COLO668 (cell line): ENCODE results near the gene FTCDNL1.

Experiments
- DNase-seq: peaks from one replicate; lab custom pipeline; 2025; ENCODE audit not compliant: unreplicated experiment; lab: John Stamatoyannopoulos, UW

Gene FTCDNL1

DNA sequence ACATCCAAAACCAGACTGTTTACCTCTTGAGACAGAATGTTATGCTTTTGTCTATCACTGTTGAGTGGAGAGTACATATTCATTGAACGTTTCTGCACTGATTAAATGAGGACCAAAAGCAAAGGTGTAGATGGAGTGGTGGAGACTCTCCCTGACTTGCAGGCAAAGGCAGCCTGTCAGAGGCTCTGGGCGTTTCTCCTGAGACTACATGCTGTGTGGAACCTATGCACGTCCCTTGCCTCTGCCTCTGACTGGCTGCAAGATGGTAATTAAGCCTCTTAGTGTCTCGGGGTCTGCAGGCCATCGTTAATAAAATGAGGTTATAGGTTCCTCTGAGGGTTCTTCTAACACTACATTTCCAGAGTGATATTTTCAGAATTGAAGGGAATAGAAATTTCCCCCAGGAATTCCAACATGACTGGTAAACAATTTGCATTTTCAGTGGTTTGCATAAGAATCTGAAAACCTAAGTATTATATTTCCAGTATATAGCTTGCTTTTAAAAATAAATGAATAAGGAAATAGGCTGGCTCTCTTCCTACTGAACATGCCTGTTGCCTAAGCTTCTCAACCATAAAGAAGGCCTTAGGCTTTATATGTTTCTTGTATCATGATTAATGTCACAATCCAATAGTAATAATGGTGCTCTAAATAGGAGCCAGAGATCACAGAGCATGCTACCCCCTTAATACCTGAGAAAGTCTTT, 107.4 kb downstream of the FTCDNL1 start:
- no peak for DNase-seq

DNA sequence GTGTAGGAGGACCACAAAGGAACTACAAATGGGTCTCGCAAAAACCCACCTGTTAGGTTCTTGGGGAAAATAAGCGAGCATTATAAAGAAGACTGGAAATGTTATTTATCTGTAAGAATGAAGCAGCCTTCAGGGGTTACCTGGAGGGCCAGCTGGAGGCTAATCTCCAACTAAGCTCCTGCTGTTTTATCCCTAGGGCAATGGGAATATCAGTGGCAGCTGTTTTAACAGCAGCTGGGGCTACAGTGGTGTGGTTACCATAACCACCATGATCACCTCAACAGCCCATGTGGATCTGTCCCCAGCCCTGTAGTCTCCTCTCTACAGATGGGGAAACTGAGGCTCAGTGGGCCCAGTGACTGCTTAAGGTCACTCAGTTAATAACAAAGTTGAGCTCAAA, 108.1 kb downstream of the FTCDNL1 start:
- DNase-seq = peak; percentile 14

DNA sequence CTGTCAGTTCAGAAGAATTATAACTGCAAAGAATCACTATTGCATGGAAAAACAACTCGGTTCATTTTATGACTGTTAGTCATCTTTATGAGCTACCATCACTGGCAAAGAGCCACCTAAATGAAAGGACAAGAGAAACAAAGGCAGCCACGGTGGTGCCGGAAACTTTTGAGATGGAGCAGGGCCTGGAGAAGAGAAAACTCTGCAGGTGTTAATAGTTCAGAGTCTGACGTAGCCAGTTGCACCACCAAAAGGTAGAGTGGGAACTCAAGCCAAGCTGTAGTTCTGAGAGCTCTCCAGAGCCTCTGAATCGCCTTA, 110.9 kb downstream of the FTCDNL1 start:
- no peak for DNase-seq

DNA sequence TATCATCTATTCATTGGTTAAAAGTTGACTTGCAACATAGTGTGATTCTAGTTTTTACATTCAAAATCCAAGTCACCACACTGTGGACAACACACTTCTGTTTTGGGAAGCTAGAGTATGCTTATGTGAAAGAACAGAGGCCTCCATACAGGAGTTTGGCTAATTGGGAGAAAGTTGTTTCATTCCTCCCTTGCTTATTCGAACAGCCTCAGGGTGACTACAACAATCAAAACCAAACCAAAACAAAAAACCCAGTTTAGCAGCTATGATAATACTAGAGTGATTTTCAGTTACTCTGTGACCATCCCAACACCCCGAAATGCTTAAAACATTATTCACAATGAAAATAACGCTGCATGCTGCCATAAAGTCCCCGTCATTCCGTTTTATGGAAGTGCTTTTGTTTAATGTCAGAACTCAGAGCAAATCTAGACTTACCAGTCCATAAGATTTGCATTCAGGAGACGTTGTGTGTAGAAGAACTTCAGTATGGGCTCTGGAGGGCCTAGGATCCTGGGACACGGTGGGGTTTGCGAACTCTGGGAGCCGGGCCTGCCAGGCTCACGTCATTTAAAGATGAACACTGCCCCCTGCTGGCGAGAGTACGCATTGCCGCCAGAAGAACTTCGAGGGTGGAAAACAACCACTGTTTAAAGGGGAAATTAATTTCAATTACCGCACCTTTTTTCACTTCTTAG, 111.4 kb downstream of the FTCDNL1 start:
- peak; percentile 66 for DNase-seq

DNA sequence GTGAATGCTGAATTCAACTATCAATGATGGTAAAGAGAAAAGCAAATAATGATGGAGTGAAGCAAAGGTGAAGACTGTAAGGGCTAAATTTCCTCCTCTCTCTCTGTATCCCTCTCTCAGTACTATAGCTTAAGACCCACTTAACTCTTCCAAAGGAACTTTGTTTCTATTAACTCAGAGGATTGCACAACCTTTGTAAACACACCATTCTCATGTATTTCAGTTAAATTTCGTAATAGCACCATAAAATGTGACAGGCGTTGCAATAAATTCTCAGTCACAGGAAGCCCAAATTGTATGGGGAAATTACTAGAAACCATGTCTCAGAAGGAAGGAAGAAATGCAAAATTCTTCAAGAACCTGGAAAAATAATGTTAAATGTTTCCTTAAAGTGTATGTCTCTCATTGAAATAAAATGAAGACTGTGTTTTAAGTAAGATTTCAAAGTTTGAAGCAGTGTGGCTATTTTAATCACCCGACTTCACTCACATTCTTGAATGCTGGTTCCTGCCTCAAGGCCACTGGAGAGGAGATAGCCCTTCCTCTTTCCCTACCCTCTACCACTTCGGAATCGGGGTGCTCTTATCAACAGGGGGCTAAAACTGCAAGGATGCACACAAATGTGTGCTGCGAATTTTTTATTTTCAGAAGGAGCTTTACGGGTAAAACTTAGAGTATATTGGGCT, 112.1 kb downstream of the FTCDNL1 start:
- no peak for DNase-seq

DNA sequence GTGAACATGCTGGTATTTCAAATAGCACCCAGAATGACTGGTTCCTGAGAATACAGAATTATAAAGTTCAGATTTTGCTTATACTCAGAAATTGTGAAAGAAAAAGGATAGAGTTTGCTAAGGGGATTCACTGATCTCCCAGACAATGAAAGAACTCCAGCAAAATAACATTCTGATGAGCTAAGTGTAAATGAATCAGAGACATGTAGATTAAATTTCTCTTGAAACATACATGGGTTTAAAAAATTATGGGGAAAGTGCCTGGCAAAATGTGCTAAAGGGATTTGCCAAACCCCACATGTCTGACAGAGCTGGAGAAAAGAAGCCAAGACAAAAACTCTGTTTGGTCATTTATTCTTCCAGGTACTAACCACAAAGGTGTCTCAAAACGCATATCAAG, 116.3 kb downstream of the FTCDNL1 start:
- no peak for DNase-seq

DNA sequence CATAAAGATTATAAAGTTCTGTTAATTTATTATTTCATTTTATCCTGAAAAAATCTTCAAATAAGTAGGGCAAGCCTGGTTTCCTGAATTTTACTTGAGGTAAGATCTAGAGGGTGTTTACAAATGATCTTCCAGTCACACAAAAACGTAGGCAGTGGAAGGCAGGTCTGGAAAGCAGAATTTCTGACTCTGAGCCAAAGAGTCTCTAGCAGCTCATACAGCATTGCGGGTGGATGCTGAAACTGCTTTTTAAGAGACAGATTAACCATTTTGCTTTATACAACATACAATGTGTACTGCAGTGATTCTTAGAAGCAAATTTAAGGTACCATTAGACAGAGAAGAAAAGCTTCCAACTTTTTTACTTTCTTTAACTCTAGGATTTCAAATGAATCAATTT, 117.0 kb downstream of the FTCDNL1 start:
- no peak for DNase-seq

DNA sequence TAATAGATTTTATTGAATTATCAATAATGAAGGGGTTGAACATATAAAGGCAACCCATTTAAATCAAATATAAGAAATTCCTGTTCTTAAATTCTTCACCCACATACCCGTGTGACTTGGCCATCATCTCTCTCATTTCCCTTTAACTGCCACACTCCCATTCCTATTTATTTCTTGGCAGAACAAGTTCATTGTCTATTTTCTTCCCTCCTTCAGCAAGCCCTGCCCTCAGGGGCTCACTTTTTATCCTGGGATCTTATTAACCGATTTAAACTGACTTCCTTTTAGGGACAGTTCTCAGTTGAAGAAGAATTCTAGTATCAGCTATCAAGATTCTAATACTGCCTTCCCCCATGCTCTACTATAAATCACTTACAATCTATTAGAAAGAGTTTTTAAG, 123.2 kb downstream of the FTCDNL1 start:
- no peak for DNase-seq

DNA sequence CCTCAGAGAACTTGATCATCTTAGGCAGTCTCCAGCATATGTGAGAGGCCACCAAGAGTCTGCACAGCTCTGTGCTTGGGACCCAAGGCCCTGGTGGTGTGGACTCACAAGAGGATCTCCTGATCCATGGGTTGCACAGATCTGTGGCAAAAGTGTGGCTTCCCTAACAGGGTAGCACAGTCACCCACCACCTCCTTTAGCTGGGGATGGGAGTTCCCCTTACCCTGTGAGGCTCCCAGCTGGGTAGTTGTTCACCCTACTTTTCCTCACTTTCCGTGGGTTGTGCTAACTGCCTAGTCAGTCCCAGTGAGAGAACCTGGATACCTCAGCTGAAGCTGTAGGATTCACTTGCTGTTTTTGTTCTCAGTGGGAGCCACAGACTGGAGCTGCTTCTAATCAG, 123.7 kb downstream of the FTCDNL1 start:
- no peak for DNase-seq

DNA sequence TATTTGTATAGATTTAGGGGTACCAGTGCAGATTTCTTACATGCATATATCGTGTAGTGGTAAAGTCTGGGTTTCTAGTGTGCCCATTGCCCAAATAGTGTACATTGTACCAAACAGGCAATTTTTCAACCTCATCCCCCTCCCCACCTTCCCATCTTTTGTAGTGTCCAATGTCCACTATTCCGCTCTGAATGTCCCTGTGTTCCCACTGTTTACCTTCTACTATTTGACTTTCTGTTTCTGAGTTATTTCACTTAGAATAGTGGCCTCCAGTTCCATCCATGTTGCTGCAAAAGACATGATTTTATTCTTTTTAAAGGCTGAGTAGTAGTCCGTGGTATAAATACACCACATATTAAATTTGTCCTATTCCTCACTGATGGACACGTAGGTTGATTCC, 132.9 kb downstream of the FTCDNL1 start:
- DNase-seq = no peak

DNA sequence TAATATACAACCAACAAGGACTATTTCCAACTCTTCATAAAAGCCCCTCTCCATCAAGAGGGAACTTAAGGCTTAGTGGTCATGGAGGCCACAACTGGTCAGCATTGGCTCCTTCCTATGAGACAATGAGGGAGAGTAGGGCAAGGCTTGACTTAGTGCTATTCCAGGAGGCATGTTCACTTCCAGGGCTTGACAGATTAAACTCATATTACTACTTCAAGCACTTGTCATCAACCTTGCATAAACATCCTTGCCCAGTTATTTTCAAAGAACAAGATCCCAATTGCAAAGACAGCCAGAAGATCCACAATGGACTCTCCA, 133.4 kb downstream of the FTCDNL1 start:
- no peak for DNase-seq

DNA sequence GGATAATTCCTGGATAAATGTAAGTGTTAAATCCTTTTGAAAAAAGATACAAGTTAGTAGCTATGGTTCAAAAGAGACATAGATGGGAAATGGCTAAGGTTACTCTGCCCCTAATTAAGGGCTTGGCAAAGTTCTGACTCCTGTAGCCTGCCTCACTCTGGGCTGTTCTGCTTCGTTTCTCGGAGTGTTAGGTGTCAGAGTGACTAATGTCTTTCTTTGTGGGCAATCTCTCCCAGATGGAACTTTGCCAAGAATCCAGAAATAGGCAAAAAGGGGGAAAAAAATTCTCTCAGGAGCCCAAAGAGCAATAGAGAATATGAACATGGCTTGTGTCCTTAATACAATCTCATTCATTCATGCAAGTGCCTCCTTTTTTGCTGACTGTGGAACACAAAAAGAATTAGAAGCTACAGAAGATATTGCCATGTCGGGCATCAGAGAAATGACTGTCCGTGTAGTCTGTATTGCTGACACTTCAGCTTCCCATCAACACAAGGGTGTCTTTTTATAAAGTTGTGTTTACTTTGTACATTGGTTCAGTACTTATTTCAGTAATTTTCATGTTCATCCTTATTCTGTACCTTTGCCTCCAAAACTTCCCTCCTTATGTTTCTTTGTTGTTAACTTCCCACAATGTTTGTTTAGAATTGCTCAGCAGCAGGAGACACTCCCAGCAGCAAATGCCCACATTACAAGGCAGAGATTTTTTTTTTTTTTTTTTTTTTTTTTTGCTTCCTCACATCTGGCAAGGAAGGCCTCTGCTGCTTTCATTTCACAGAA, 134.0 kb downstream of the FTCDNL1 start:
- DNase-seq = peak; percentile 9

DNA sequence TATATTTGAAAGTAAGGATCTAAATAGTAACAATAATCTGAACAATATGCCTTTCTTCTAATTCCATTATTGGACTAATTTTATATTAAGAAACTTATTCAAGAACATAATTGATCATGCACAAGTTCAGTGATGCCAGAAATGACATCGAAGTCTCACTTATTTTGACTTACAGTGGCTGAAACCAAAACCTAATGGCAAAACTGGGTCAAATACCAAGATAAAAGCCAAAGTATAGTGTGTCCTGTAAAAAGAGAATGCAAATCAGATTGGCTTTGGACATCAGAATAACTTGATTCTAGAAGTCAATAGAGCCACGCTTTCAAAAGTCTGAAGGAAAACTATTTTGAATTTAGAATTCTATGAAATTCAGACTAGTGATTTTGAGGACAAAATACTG, 137.2 kb downstream of the FTCDNL1 start:
- no peak for DNase-seq

DNA sequence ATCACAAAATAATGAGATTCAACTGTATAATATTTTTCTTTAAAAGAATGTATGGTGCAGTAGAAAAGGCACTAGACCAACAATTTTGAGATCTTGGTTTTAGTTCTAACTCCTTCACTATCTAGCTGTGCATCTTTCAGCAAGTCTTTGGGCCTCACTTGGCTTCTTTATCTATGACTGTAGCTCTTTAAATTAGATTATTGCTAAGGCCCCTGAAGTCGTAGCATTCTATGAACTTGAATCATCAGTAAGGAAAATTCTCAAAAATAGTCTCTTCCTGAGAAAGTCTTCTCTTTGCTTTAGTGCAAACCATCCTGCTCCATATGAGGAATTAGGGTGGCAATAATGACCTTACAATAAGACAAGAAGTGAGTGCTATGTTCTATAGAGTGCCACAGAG, 140.4 kb downstream of the FTCDNL1 start:
- DNase-seq = no peak
